Effector CD8-positive, alpha-beta T cell (primary cell): ENCODE measurements around the gene ABCD3.
"Not testable (repeated sequence)": the region's sequence is repeated elsewhere in the genome, so short reads cannot be mapped to it uniquely, and the experiment has no call there.

Source experiments
- DNase-seq: peaks from one replicate; lab custom pipeline; 2025; lab: John Stamatoyannopoulos, UW
- total RNA-seq, 4 experiments: gene quantifications; one replicate each; lab custom pipeline; 2026; lab: John Stamatoyannopoulos, UW

Gene ABCD3
- 36.9 to 66.8 (median 55.5) reads per million in 4 experiments for total RNA-seq

GRCh38 chr1:94417978-94418663 is at the start of gene ABCD3:
ABCD3 (plus strand) TSS chr1:94418389; CDS start chr1:94418479, 90 bp downstream.
- DNase-seq, result peak; percentile 96

- DNase-seq, result not testable (repeated sequence)
Measured at GRCh38 chr1:94372771-94373170, 45.4 kb upstream of the ABCD3 start.

GRCh38 chr1:94373311-94373710 is 44.9 kb upstream of the ABCD3 start:
- not testable (repeated sequence) for DNase-seq

- DNase-seq, result not testable (repeated sequence)
Measured at GRCh38 chr1:94375666-94376065, 42.5 kb upstream of the ABCD3 start.

GRCh38 chr1:94378493-94378892 is 39.7 kb upstream of the ABCD3 start:
- not testable (repeated sequence) for DNase-seq

- no peak for DNase-seq
Measured at GRCh38 chr1:94379615-94380014, 38.6 kb upstream of the ABCD3 start.

- no peak for DNase-seq
Measured at GRCh38 chr1:94382201-94382600, 36.0 kb upstream of the ABCD3 start.

- no peak for DNase-seq
Measured at GRCh38 chr1:94383966-94384408, 34.2 kb upstream of the ABCD3 start.

GRCh38 chr1:94384485-94385265 is 33.5 kb upstream of the ABCD3 start:
- no peak for DNase-seq

GRCh38 chr1:94385308-94385929 is 32.8 kb upstream of the ABCD3 start:
- no peak for DNase-seq

GRCh38 chr1:94389298-94389697 is 28.9 kb upstream of the ABCD3 start:
- DNase-seq, result no peak

- DNase-seq, result no peak
Measured at GRCh38 chr1:94394247-94394646, 23.9 kb upstream of the ABCD3 start.

- DNase-seq, result no peak
Measured at GRCh38 chr1:94395231-94395630, 23.0 kb upstream of the ABCD3 start.

- DNase-seq, result no peak
Measured at GRCh38 chr1:94395748-94396309, 22.4 kb upstream of the ABCD3 start.

GRCh38 chr1:94396356-94397010 is 21.7 kb upstream of the ABCD3 start:
- no peak for DNase-seq

- DNase-seq, result no peak
Measured at GRCh38 chr1:94398356-94398755, 19.8 kb upstream of the ABCD3 start.

GRCh38 chr1:94399453-94399852 is 18.7 kb upstream of the ABCD3 start:
- no peak for DNase-seq

- DNase-seq, result no peak
Measured at GRCh38 chr1:94401206-94401605, 17.0 kb upstream of the ABCD3 start.

GRCh38 chr1:94406446-94406845 is 11.7 kb upstream of the ABCD3 start:
- DNase-seq, result no peak

- no peak for DNase-seq
Measured at GRCh38 chr1:94408104-94408830, 9.9 kb upstream of the ABCD3 start.

GRCh38 chr1:94411237-94411636 is 7.0 kb upstream of the ABCD3 start:
- DNase-seq, result no peak
